H4 (cell line): ENCODE data around the gene KIF5A. TPM values are rescaled to one million over a fixed set of nuclear protein-coding genes. Genes with fewer than 3 reads are reported as not detected.
A peak's percentile ranks its signal among the peaks of the same experiment; 100 is the strongest.

Source experiments
- DNase-seq: peaks from one replicate; pipeline ENCODE4 v3.0.0-alpha.2; 2015; ENCODE audit warnings: low spot score
- total RNA-seq: library from RNA; depleted of rRNA; stranded (reverse); fragments of >200 nt; shearing (Covaris generic); gene quantifications from 2 replicates; pipeline ENCODE4 v1.2.3, GENCODE V29; 2014; rRNA removed

Gene KIF5A
- total RNA-seq, 1 experiment from 2014 or later = 0.27 TPM

- no peak for DNase-seq
These were observed 81.8 kb downstream of the KIF5A start for GRCh38 chr12:57631566-57632072.

- no peak for DNase-seq
These were observed 82.5 kb downstream of the KIF5A start for GRCh38 chr12:57632073-57632957.

GRCh38 chr12:57632958-57633840 lies 83.4 kb downstream of the KIF5A start, which contains the start of gene B4GALNT1:
TSS of gene B4GALNT1 (minus strand) at chr12:57633201. CDS start at chr12:57632132, 1,069 bp downstream.
- peak; percentile 33 for DNase-seq

Other genes with a start within 250 kb of the KIF5A start
- gene R3HDM2, start 119.0 kb upstream of the KIF5A start, total RNA-seq = 9.5 and 12.3 TPM in 2 replicates
- not detected in 2 replicates for gene INHBC, start 115.3 kb upstream of the KIF5A start, total RNA-seq
- gene INHBE, start 94.7 kb upstream of the KIF5A start, total RNA-seq = 16.1 and 24.8 TPM in 2 replicates
- gene GLI1, start 90.3 kb upstream of the KIF5A start, total RNA-seq = 5.7 and 6.3 TPM in 2 replicates
- not detected in 2 replicates for gene ARHGAP9, start 70.2 kb upstream of the KIF5A start, total RNA-seq
- gene MARS1, start 62.0 kb upstream of the KIF5A start, total RNA-seq = 118 and 121 TPM in 2 replicates
- 43.2 and 50.1 TPM in 2 replicates for gene DDIT3, start 29.5 kb upstream of the KIF5A start, total RNA-seq
- gene MBD6, start 27.2 kb upstream of the KIF5A start, total RNA-seq = 1.5 and 3.1 TPM in 2 replicates
- gene DCTN2, start 2.9 kb upstream of the KIF5A start, total RNA-seq = 76.6 and 109 TPM in 2 replicates
- gene PIP4K2C, start 41.1 kb downstream of the KIF5A start, total RNA-seq = 24.4 and 27.2 TPM in 2 replicates
- 7.3 and 10.7 TPM in 2 replicates for gene DTX3, start 54.8 kb downstream of the KIF5A start, total RNA-seq
- 8.5 and 11.7 TPM in 2 replicates for gene ARHGEF25, start 61.4 kb downstream of the KIF5A start, total RNA-seq
- gene B4GALNT1, start 83.2 kb downstream of the KIF5A start, total RNA-seq = 64.3 and 77.3 TPM in 2 replicates
- gene OS9, start 144.1 kb downstream of the KIF5A start, total RNA-seq = 221 and 235 TPM in 2 replicates
- 0.99 and 2.4 TPM in 2 replicates for gene AGAP2, start 188.7 kb downstream of the KIF5A start, total RNA-seq
- 64.1 and 76.5 TPM in 2 replicates for gene TSPAN31, start 195.0 kb downstream of the KIF5A start, total RNA-seq
- gene CDK4, start 202.3 kb downstream of the KIF5A start, total RNA-seq = 298 and 323 TPM in 2 replicates
- 5.5 and 7.3 TPM in 2 replicates for gene MARCHF9, start 205.1 kb downstream of the KIF5A start, total RNA-seq
- gene CYP27B1, start 217.0 kb downstream of the KIF5A start, total RNA-seq = 0.48 TPM in 1 of 2 replicates, not detected in the other
- 2.5 and 8.1 TPM in 2 replicates for gene METTL1, start 222.1 kb downstream of the KIF5A start, total RNA-seq
- gene EEF1AKMT3, start 222.6 kb downstream of the KIF5A start, total RNA-seq = 4.1 and 7.9 TPM in 2 replicates
- 41.3 and 58.6 TPM in 2 replicates for gene TSFM, start 232.7 kb downstream of the KIF5A start, total RNA-seq